Embryonic facial prominence (tissue), 1 donor: Measurements from ENCODE around the gene PLD4.

Experiments used
- DNase-seq: peaks from one replicate; pipeline ENCODE4 v3.0.0-alpha.2; 2016; ENCODE audit errors: extremely low spot score

Gene PLD4

GRCh38 chr14:104956290-104956890 lies 31.7 kb downstream of the PLD4 start:
- no peak for DNase-seq

GRCh38 chr14:104957146-104958113 lies 32.8 kb downstream of the PLD4 start:
- DNase-seq, result no peak

GRCh38 chr14:104964546-104964945 lies 39.9 kb downstream of the PLD4 start:
- DNase-seq, result no peak

GRCh38 chr14:104965561-104966231 lies 41.0 kb downstream of the PLD4 start:
- DNase-seq, result no peak

- DNase-seq, result no peak
Observed at GRCh38 chr14:104966261-104966865, 41.7 kb downstream of the PLD4 start.

GRCh38 chr14:104966981-104967385 lies 42.3 kb downstream of the PLD4 start:
- no peak for DNase-seq

- DNase-seq, result no peak
Observed at GRCh38 chr14:104967386-104968152, 42.9 kb downstream of the PLD4 start.

GRCh38 chr14:104968153-104968527 lies 43.5 kb downstream of the PLD4 start:
- DNase-seq, result no peak

- no peak for DNase-seq
Observed at GRCh38 chr14:104968541-104969401, 44.1 kb downstream of the PLD4 start.

GRCh38 chr14:104969741-104970230 lies 45.1 kb downstream of the PLD4 start:
- no peak for DNase-seq

- DNase-seq, result no peak
Observed at GRCh38 chr14:104970231-104971068, 45.8 kb downstream of the PLD4 start.

- no peak for DNase-seq
Observed at GRCh38 chr14:104971447-104972240, 47.0 kb downstream of the PLD4 start.

- no peak for DNase-seq
Observed at GRCh38 chr14:104972301-104973134, 47.8 kb downstream of the PLD4 start.

- DNase-seq, result no peak
Observed at GRCh38 chr14:104973135-104973384, 48.4 kb downstream of the PLD4 start.

GRCh38 chr14:104973385-104974145 lies 48.9 kb downstream of the PLD4 start:
- no peak for DNase-seq

GRCh38 chr14:104974146-104974541 lies 49.5 kb downstream of the PLD4 start:
- no peak for DNase-seq
